ENCODE data around the gene MYL9. TPM values are rescaled to one million over a fixed set of nuclear protein-coding genes. Genes with fewer than 3 reads are reported as not detected.

The MYL9 gene
- total RNA-seq, 1 experiment from 2014 or later = 13.3 TPM

DNA sequence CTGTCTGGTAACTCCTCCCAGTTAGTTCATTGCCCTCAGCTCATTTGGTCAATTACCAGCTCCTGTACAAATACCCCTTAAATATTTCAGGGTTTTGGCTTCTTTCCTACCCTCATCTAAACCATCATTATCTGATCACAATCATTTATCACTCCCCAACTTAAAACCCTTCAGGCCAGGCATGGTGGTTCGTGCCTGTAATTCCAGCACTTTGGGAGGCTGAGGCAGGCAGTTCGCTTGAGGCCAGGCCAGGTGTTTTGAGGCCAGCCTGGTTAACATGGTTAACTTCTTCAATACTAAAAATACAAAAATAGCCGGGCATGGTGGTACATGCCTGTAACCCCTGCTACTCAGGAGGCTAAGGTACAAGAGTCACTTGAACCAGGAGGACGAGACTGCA, 41.5 kb downstream of the MYL9 start:
- no peak for DNase-seq
- no peak overlapping the region for H3K4me3 ChIP-seq
- H3K9me2 ChIP-seq (ENCODE audit: insufficient read depth) = no peaks in the 10 kb centered on the region
- peaks cover 4% of the 10 kb centered on the region; the same call in 1 of the 2 replicates for H4K20me1 ChIP-seq (ENCODE audit: insufficient read depth)
- peaks cover 12% of the 10 kb centered on the region; the same call in 1 of the 2 replicates for H3F3A ChIP-seq (ENCODE audit: insufficient read depth, low read depth)
- no peaks in the 10 kb centered on the region for H3K36me3 ChIP-seq (ENCODE audit: low read depth)
- TF ChIP-seq, protein P1, sequence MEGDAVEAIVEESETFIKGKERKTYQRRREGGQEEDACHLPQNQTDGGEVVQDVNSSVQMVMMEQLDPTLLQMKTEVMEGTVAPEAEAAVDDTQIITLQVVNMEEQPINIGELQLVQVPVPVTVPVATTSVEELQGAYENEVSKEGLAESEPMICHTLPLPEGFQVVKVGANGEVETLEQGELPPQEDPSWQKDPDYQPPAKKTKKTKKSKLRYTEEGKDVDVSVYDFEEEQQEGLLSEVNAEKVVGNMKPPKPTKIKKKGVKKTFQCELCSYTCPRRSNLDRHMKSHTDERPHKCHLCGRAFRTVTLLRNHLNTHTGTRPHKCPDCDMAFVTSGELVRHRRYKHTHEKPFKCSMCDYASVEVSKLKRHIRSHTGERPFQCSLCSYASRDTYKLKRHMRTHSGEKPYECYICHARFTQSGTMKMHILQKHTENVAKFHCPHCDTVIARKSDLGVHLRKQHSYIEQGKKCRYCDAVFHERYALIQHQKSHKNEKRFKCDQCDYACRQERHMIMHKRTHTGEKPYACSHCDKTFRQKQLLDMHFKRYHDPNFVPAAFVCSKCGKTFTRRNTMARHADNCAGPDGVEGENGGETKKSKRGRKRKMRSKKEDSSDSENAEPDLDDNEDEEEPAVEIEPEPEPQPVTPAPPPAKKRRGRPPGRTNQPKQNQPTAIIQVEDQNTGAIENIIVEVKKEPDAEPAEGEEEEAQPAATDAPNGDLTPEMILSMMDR (conservative IDR thresholded peaks at IDR 0.05) = no peak
- TF ChIP-seq EZH2 (IDR thresholded peaks at IDR 0.05; ENCODE audit: low read depth) = no peak
- ChIA-PET POLR2A (ENCODE audit: unreplicated experiment) (no interaction called here), CTCF (interaction anchor here (0.7 kb wide), 1 partner anchor 629 kb away, joined by 3 read pairs; the partner anchor contains the start of gene SCAND1)
- no peaks in the 10 kb centered on the region for H3K79me2 ChIP-seq (ENCODE audit: low read depth)
- no peak overlapping the region for H2AFZ ChIP-seq
- no TSS peak for BruUV-seq (replicated peaks)
- H3K4me1 ChIP-seq (replicated peaks; ENCODE audit: insufficient read depth) = peaks cover 18% of the 10 kb centered on the region
- H3K9me3 ChIP-seq (ENCODE audit: insufficient read depth, low read depth) = no peaks in the 10 kb centered on the region
- intact Hi-C loops (cut with micrococcal nuclease; ENCODE audit: unreplicated experiment) = no loop called here
- no peak overlapping the region for H3K4me2 ChIP-seq
- H3K27me3 ChIP-seq (ENCODE audit: insufficient read depth, low read depth) = no peaks in the 10 kb centered on the region
- H3K27ac ChIP-seq = no peak overlapping the region

DNA sequence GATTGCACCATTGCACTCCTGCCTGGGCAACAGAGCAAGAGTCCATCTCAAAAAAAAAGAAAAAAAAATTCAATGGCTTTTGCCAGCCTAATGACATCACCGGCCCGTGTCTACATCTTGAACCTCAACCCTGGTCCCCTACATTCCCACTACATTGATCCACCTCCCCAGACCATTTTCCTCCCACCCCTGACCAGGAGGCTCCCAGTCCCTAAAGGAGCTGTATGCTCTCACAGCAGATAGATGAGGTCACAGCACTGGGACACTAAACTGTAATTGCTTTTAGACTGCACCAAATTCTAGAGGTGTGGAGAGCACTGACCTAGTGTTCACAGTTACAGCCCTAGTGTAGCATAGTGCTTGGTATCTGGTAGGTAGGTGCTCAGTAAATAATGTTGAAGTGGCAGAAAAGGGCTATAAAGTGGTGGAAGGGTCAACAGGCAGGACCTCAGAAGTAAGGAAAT, 42.7 kb downstream of the MYL9 start:
- TF ChIP-seq, protein P1 (conservative IDR thresholded peaks at IDR 0.05) = no peak
- TF ChIP-seq EZH2 (IDR thresholded peaks at IDR 0.05; ENCODE audit: low read depth) = no peak
- ChIA-PET POLR2A (ENCODE audit: unreplicated experiment) (no interaction called here), CTCF (no interaction called here)
- H3K9me2 ChIP-seq (ENCODE audit: insufficient read depth) = no peaks in the 10 kb centered on the region
- no peaks in the 10 kb centered on the region for H3K79me2 ChIP-seq (ENCODE audit: low read depth)
- no peak overlapping the region for H3K4me2 ChIP-seq
- no TSS peak for BruUV-seq (replicated peaks)
- H3F3A ChIP-seq (ENCODE audit: insufficient read depth, low read depth) = peaks cover 12% of the 10 kb centered on the region; the same call in 1 of the 2 replicates
- H3K27ac ChIP-seq = no peak overlapping the region
- H3K27me3 ChIP-seq (ENCODE audit: insufficient read depth, low read depth) = no peaks in the 10 kb centered on the region
- H3K4me1 ChIP-seq (replicated peaks; ENCODE audit: insufficient read depth) = peaks cover 18% of the 10 kb centered on the region
- no peak overlapping the region for H2AFZ ChIP-seq
- H3K9me3 ChIP-seq (ENCODE audit: insufficient read depth, low read depth) = no peaks in the 10 kb centered on the region
- H3K36me3 ChIP-seq (ENCODE audit: low read depth) = no peaks in the 10 kb centered on the region
- no peak overlapping the region for H3K4me3 ChIP-seq
- DNase-seq = no peak
- intact Hi-C loops (cut with micrococcal nuclease; ENCODE audit: unreplicated experiment) = no loop called here
- no peaks in the 10 kb centered on the region for H4K20me1 ChIP-seq (ENCODE audit: insufficient read depth)

- Histone ChIP-seq H3K27me3 (ENCODE audit: insufficient read depth, low read depth) (no peaks in the 10 kb centered on the region), H3K9me3 (ENCODE audit: insufficient read depth, low read depth) (no peaks in the 10 kb centered on the region), H3K36me3 (ENCODE audit: low read depth) (no peaks in the 10 kb centered on the region), H3K4me1 (replicated peaks; ENCODE audit: insufficient read depth) (peaks cover 18% of the 10 kb centered on the region), H3K9me2 (ENCODE audit: insufficient read depth) (no peaks in the 10 kb centered on the region), H3K27ac (0 out of 2 replicates have a peak overlapping the region, but pooled peaks have one; percentile 3), H2AFZ (no peak overlapping the region), H3K4me3 (no peak overlapping the region), H3K79me2 (ENCODE audit: low read depth) (no peaks in the 10 kb centered on the region), H3K4me2 (peak overlapping the region; percentile 52), H3F3A (ENCODE audit: insufficient read depth, low read depth) (peaks cover 12% of the 10 kb centered on the region; the same call in 1 of the 2 replicates), H4K20me1 (ENCODE audit: insufficient read depth) (no peaks in the 10 kb centered on the region)
- peak; percentile 65 to 85 for DNase-seq
- POLR2A ChIA-PET (ENCODE audit: unreplicated experiment) = interaction anchor here (0.6 kb wide), 1 partner anchor 367 kb away, joined by 6 read pairs; no protein-coding TSS in a partner anchor
- CTCF ChIA-PET = interaction anchor here (0.5 to 0.7 kb wide), 4 partner anchors 12 to 606 kb away, joined by 3 to 9 read pairs (median 5); partner anchors contain the start of genes RAB5IF and TGIF2
- BruUV-seq (replicated peaks) = no TSS peak
- intact Hi-C loops (cut with micrococcal nuclease; ENCODE audit: unreplicated experiment) = no loop called here
- no peak for TF ChIP-seq EZH2 (IDR thresholded peaks at IDR 0.05; ENCODE audit: low read depth)
- TF ChIP-seq, protein P1 (conservative IDR thresholded peaks at IDR 0.05) = no peak
Observed at GRCh38 chr20:36585410-36586125, 44.2 kb downstream of the MYL9 start.
